ENCODE data around the gene SRP54. TPM values are rescaled to one million over a fixed set of nuclear protein-coding genes. Genes with fewer than 3 reads are reported as not detected.

Gene SRP54
- total and polyA plus RNA-seq, 2 donors (not counting 3 experiments of a cell fraction or from before 2014, with no cell fraction given), result 32.8 to 63.7 TPM

DNA sequence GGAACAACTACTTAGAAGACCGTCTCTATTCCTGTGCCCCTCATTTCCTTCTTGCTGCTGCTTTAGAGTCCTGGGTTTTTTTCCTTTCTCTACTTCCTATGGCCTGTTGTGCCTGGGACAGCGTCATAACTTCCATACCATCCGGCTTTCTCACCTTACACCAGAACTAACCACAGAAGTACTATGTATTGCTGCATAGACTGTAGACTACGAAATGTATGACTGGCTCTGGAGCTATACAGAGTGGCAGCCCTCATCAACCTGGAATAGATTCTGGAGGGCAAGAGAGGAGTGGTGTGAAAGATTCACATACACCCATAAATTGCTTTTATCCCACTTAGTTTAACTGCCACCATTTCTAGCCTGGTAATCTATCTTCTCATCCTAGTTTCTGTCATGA, 16.9 kb upstream of the SRP54 start:
- no peak for FAIRE-seq
- CTCF ChIA-PET, result no interaction called here

More for the DNA sequence above, 16.9 kb upstream of the SRP54 start:
- intact Hi-C loops (cut with micrococcal nuclease), result no loop called here
- H3K4me2 ChIP-seq (ENCODE audit: insufficient read depth, low read length), result no peak overlapping the region
- POLR2A ChIA-PET, result no interaction called here
- H3K9ac ChIP-seq (replicated peaks; ENCODE audit: extremely low read depth, insufficient read depth, low read length), result no peak overlapping the region
- H3K4me3 ChIP-seq (replicated peaks in 1 of 3; ENCODE audit: insufficient read depth in 1 of 3, low read depth in 1 of 3, low read length in 3 of 3), result no peak overlapping the region
- H3K4me1 ChIP-seq (ENCODE audit: control insufficient read depth, extremely low read depth, insufficient read depth, low read length), result no peaks in the 10 kb centered on the region
- dilution Hi-C loops (cut with MboI; ENCODE audit: extremely low pct_ligation_motif_present, low sequenced_read_pairs), result no loop called here
- no TSS peak for BruUV-seq (replicated peaks)
- no peak for DNase-seq (ENCODE audit: low read depth, low spot score)
- H3K27me3 ChIP-seq (ENCODE audit: control insufficient read depth in 2 of 2, insufficient read depth in 2 of 2, low read length in 2 of 2), result no peaks in the 10 kb centered on the region
- peaks cover 4% of the 10 kb centered on the region for H3K79me2 ChIP-seq (ENCODE audit: control insufficient read depth, insufficient read depth, low read length)
- H3K9me1 ChIP-seq (replicated peaks; ENCODE audit: control insufficient read depth, extremely low read depth, insufficient read depth, low read length), result no peaks in the 10 kb centered on the region
- H2AFZ ChIP-seq (ENCODE audit: low read depth, low read length), result no peak overlapping the region
- no peaks in the 10 kb centered on the region for H3K9me3 ChIP-seq (replicated peaks; ENCODE audit: control insufficient read depth, insufficient read depth, low read length)
- no peak for TF ChIP-seq JUN (IDR thresholded peaks at IDR 0.05; ENCODE audit: borderline replicate concordance, insufficient read depth, insufficient read length, low read depth)
- no peak for TF ChIP-seq POLR2AphosphoS5 (IDR thresholded peaks at IDR 0.05; ENCODE audit: insufficient read depth, low read depth, low read length)
- TF ChIP-seq MYC (IDR thresholded peaks at IDR 0.05; ENCODE audit: low read depth, low read length), result no peak
- TF ChIP-seq EZH2 (IDR thresholded peaks at IDR 0.05; ENCODE audit: borderline replicate concordance, low read depth, low read length, severe bottlenecking), result no peak
- TF ChIP-seq, protein P1, sequence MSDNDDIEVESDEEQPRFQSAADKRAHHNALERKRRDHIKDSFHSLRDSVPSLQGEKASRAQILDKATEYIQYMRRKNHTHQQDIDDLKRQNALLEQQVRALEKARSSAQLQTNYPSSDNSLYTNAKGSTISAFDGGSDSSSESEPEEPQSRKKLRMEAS (IDR thresholded peaks at IDR 0.05; ENCODE audit: insufficient read depth, insufficient read length), result no peak
- no peak for TF ChIP-seq FOS (IDR thresholded peaks at IDR 0.05; ENCODE audit: borderline replicate concordance, insufficient read depth, low read length)
- no peak for TF ChIP-seq GATA2 (IDR thresholded peaks at IDR 0.05; ENCODE audit: insufficient read depth, insufficient read length, low read depth, low read length)
- TF ChIP-seq POLR2A (IDR thresholded peaks at IDR 0.05; ENCODE audit: low read depth, low read length), result no peak
- no peak for TF ChIP-seq CTCF (IDR thresholded peaks at IDR 0.05; ENCODE audit: extremely low read depth in 1 of 2, insufficient read depth in 1 of 2, low read depth in 1 of 2, low read length in 2 of 2)
- no peak overlapping the region for H3K27ac ChIP-seq (ENCODE audit: insufficient read depth, low read depth, low read length)
- H3K36me3 ChIP-seq (ENCODE audit: control insufficient read depth in 2 of 2, extremely low read depth in 1 of 2, insufficient read depth in 2 of 2, low read length in 2 of 2), result peaks cover 2 to 4% of the 10 kb centered on the region in 2 experiments
- H4K20me1 ChIP-seq (replicated peaks; ENCODE audit: control insufficient read depth, extremely low read depth, insufficient read depth, low read length), result no peaks in the 10 kb centered on the region
